Cardiac fibroblast (primary cell): ENCODE measurements around the gene SLCO6A1.

Experiments
- DNase-seq, 2 donors: peaks; one replicate each; pipeline versions ENCODE4 v3.0.0 to v3.0.0-alpha.2; 2010; ENCODE audit warnings: low read depth in 2 of 2
- H3K4me3 ChIP-seq, 2 donors: replicated peaks in 1 of 2; 1 replicate in 1 of 2; 2 replicates in 1 of 2; pipeline ENCODE4 v1.5.1; 2011; ENCODE audit warnings: low read depth in 2 of 2, low read length in 2 of 2, mild to moderate bottlenecking in 2 of 2, moderate library complexity in 1 of 2
- CTCF ChIP-seq: IDR thresholded peaks from one replicate; pipeline ENCODE4 v1.5.1; 2011; ENCODE audit warnings: low read depth, mild to moderate bottlenecking, low read length, inconsistent platforms

Gene SLCO6A1

GRCh38 chr5:102537011-102537410, 38.2 kb upstream of the SLCO6A1 start:
- no peak for TF ChIP-seq CTCF
- H3K4me3 ChIP-seq = no peak overlapping the region
- DNase-seq = no peak

DNA sequence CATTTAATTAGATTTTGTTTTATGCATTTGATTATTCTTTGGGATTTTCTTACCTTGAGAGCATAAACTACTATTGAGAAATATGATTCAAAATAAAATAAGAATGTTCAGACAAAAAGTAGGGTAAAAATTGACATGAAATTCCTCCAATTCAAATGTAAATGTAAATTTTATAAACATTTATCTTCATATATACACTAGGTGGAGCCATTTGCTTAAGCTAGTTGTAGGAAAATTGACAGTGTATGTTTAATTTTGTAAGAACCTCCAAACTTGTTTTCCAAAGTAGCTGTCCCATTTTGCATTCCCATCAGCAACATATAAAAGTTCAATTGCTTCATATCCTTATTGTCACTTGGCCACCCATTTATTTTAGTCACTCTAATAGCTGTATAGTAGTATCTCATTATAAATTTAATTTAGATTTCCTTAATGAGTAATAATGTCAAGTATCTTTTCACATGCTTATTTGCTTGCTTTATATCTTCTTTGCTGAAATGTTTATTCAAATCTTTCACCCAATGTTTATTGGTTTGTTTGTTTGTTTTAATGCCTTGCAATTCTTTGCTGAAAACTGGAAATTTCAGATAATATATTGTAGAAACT, 37.6 kb upstream of the SLCO6A1 start:
- DNase-seq = peak; percentile 37 to 42
- peak; percentile 34 for TF ChIP-seq CTCF

DNA sequence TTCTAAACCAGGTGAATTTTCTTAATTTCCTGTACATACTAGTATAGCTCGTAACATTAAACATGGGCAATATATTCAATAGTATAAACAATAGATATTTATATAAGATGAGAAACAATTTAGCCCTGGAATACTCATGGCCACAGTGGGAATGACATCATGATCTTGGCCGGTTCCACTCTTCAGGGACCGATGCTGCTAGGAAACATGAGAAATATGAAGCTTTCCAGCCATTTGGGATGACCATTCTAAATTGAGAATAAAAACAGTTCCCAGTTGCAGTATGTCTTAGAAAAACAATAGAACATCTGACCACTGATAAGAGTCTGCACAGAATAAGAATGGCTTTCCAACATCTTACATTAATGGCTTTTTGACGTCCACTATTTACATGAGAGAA, 33.3 kb upstream of the SLCO6A1 start:
- DNase-seq = peak; percentile 76 to 86
- no peak for TF ChIP-seq CTCF
- no peak overlapping the region for H3K4me3 ChIP-seq

More for the DNA sequence above, 37.6 kb upstream of the SLCO6A1 start:
- no peak overlapping the region for H3K4me3 ChIP-seq

- H3K4me3 ChIP-seq = no peak overlapping the region
- peak; percentile 57 to 68 for DNase-seq
- no peak for TF ChIP-seq CTCF
These were observed 32.7 kb upstream of the SLCO6A1 start for GRCh38 chr5:102531506-102531905.

GRCh38 chr5:102529447-102529846, 30.6 kb upstream of the SLCO6A1 start:
- no peak for TF ChIP-seq CTCF
- DNase-seq = peak in 1 of 2 donors; percentile 9
- H3K4me3 ChIP-seq = peak overlapping the region in 1 of 2 donors; percentile 18

DNA sequence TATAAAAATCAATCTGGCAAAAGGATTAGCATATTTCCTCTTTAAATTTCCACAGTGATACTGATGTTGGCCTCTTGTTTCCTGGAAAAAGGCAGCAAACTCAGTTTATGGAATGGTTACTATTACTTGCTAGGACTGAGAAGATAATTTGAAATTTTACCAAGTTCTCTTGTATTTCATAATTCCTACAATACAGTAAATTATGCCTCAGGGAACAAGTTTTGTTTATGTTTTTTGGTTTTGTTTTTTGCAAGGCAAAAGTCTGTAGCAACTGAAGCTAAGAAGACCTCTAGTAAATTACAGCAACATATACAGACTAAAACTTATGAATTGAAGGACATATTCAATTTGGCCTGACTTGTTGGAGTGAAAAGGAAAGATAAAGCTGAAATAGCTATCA, 30.2 kb upstream of the SLCO6A1 start:
- no peak for TF ChIP-seq CTCF
- DNase-seq = peak in 1 of 2 donors; percentile 8
- peak overlapping the region in 1 of 2 donors; percentile 18 for H3K4me3 ChIP-seq

GRCh38 chr5:102528600-102528999, 29.8 kb upstream of the SLCO6A1 start:
- no peak for TF ChIP-seq CTCF
- no peak overlapping the region for H3K4me3 ChIP-seq
- DNase-seq = peak; percentile 41 to 50
